H1 (cell line): Measurements from ENCODE around the gene GLB1L3. TPM values are rescaled to one million over a fixed set of nuclear protein-coding genes. Genes with fewer than 3 reads are reported as not detected.

ENCODE experiments used
- CTBP2 ChIP-seq: IDR thresholded peaks from 2 replicates; pipeline ENCODE4 v1.7.0; 2011; ENCODE audit warnings: borderline replicate concordance, mild to moderate bottlenecking, moderate library complexity, mixed read lengths, low read length; ENCODE audit not compliant: insufficient read depth, insufficient read length
- GABPA ChIP-seq: IDR thresholded peaks from 2 replicates; pipeline ENCODE4 v1.6.1; 2011; ENCODE audit warnings: mild to moderate bottlenecking, low read length, moderate library complexity, borderline replicate concordance; ENCODE audit not compliant: insufficient read depth
- POLR2A ChIP-seq, 2 experiments: IDR thresholded peaks; 1 replicate in 1 of 2; 2 replicates in 1 of 2; pipeline ENCODE4 v1.6.1; 2011; ENCODE audit warnings: low read depth in 2 of 2, low read length in 2 of 2, mild to moderate bottlenecking in 2 of 2; ENCODE audit errors: control extremely low read depth in 1 of 2
- SUZ12 ChIP-seq: fragments of 200-600 bp; sonication (generic); IDR thresholded peaks from 2 replicates; pipeline ENCODE4 v1.6.1; 2012; ENCODE audit warnings: mild to moderate bottlenecking, inconsistent platforms, low read length, moderate library complexity, mixed read lengths
- polyA plus RNA-seq, 7 experiments: library from polyadenylated mRNA; depleted of rRNA in 3 of 7; stranded (reverse) in 5 of 7; unstranded in 2 of 7; fragments of >200 nt in 5 of 7; fragments of 200-250 nt in 2 of 7; gene quantifications; 1 replicate in 5 of 7; 2 replicates in 1 of 7; 4 replicates in 1 of 7; pipeline versions ENCODE4 v1.2.1 to v1.2.3, GENCODE V29; 2011 to 2013; ENCODE audit warnings: missing spikeins in 2 of 7, mixed read lengths in 2 of 7
- total RNA-seq: library from RNA; stranded (reverse); fragmentation: NEBNext Ultra II Directional; extraction: Animal tissue kit (Norgen Biotek cat#: 25700); gene quantifications from 2 replicates; pipeline ENCODE4 v1.2.1, GENCODE V29; 2021
- TF ChIP-seq, protein P1 (sequence below): fragments of 300-600 bp; sonication (generic); IDR thresholded peaks from 2 replicates; pipeline ENCODE4 v1.7.1; 2012; ENCODE audit warnings: low read length, moderate library complexity, mild to moderate bottlenecking, inconsistent platforms; ENCODE audit not compliant: insufficient replicate concordance

The GLB1L3 gene
- total and polyA plus RNA-seq, 2 of the 8 experiments (the other 6 are each of a cell fraction or from before 2014, with no cell fraction given) = 14.9 to 33.2 TPM

DNA sequence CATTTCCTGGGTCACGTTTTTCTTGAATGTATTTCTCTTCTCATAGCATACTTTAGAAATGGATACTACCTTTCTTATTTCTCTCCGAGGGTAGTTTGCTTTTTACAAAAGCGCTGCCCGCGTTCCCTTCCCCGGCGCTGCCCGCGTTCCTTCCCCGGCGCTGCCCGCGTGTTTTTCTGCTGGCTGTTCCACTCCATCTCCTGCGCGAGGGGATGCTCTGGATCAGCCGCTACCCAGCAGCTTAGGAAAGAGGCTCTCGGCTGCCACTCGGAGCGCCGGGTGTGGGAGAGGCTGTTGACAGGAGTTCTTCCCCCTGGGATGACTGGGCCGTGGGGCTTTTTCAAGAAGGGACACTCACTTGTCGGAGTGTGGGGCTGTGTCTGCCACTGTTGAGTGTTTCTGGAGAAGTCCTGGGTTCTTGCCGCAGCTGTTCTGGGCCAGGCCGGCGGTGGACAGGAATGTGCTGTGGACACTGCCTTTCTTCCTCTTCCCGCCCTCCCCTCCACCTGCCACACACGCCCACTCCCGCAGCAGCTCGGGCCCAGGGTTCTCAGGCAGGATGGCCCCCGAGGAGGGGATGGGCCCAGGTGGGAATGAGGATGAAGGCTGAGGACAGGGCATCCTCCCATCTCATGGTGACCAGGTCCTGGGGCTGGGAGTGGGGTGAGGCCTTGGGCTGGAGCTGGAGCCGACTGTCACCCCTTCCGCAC is 86.2 kb downstream of the GLB1L3 start (continued):
- TF ChIP-seq, protein P1, sequence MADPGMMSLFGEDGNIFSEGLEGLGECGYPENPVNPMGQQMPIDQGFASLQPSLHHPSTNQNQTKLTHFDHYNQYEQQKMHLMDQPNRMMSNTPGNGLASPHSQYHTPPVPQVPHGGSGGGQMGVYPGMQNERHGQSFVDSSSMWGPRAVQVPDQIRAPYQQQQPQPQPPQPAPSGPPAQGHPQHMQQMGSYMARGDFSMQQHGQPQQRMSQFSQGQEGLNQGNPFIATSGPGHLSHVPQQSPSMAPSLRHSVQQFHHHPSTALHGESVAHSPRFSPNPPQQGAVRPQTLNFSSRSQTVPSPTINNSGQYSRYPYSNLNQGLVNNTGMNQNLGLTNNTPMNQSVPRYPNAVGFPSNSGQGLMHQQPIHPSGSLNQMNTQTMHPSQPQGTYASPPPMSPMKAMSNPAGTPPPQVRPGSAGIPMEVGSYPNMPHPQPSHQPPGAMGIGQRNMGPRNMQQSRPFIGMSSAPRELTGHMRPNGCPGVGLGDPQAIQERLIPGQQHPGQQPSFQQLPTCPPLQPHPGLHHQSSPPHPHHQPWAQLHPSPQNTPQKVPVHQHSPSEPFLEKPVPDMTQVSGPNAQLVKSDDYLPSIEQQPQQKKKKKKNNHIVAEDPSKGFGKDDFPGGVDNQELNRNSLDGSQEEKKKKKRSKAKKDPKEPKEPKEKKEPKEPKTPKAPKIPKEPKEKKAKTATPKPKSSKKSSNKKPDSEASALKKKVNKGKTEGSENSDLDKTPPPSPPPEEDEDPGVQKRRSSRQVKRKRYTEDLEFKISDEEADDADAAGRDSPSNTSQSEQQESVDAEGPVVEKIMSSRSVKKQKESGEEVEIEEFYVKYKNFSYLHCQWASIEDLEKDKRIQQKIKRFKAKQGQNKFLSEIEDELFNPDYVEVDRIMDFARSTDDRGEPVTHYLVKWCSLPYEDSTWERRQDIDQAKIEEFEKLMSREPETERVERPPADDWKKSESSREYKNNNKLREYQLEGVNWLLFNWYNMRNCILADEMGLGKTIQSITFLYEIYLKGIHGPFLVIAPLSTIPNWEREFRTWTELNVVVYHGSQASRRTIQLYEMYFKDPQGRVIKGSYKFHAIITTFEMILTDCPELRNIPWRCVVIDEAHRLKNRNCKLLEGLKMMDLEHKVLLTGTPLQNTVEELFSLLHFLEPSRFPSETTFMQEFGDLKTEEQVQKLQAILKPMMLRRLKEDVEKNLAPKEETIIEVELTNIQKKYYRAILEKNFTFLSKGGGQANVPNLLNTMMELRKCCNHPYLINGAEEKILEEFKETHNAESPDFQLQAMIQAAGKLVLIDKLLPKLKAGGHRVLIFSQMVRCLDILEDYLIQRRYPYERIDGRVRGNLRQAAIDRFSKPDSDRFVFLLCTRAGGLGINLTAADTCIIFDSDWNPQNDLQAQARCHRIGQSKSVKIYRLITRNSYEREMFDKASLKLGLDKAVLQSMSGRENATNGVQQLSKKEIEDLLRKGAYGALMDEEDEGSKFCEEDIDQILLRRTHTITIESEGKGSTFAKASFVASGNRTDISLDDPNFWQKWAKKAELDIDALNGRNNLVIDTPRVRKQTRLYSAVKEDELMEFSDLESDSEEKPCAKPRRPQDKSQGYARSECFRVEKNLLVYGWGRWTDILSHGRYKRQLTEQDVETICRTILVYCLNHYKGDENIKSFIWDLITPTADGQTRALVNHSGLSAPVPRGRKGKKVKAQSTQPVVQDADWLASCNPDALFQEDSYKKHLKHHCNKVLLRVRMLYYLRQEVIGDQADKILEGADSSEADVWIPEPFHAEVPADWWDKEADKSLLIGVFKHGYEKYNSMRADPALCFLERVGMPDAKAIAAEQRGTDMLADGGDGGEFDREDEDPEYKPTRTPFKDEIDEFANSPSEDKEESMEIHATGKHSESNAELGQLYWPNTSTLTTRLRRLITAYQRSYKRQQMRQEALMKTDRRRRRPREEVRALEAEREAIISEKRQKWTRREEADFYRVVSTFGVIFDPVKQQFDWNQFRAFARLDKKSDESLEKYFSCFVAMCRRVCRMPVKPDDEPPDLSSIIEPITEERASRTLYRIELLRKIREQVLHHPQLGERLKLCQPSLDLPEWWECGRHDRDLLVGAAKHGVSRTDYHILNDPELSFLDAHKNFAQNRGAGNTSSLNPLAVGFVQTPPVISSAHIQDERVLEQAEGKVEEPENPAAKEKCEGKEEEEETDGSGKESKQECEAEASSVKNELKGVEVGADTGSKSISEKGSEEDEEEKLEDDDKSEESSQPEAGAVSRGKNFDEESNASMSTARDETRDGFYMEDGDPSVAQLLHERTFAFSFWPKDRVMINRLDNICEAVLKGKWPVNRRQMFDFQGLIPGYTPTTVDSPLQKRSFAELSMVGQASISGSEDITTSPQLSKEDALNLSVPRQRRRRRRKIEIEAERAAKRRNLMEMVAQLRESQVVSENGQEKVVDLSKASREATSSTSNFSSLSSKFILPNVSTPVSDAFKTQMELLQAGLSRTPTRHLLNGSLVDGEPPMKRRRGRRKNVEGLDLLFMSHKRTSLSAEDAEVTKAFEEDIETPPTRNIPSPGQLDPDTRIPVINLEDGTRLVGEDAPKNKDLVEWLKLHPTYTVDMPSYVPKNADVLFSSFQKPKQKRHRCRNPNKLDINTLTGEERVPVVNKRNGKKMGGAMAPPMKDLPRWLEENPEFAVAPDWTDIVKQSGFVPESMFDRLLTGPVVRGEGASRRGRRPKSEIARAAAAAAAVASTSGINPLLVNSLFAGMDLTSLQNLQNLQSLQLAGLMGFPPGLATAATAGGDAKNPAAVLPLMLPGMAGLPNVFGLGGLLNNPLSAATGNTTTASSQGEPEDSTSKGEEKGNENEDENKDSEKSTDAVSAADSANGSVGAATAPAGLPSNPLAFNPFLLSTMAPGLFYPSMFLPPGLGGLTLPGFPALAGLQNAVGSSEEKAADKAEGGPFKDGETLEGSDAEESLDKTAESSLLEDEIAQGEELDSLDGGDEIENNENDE = no peak
- no peak for TF ChIP-seq SUZ12
- TF ChIP-seq GABPA = no peak
- TF ChIP-seq POLR2A (IDR thresholded peaks at IDR 0.05; ENCODE audit: control extremely low read depth in 1 of 2, low read depth in 2 of 2, low read length in 2 of 2) = no peak
- TF ChIP-seq CTBP2 = no peak
- TF ChIP-seq, all 59 proteins: peak for 0
